NCI-H2081 (cell line): ENCODE results near the gene HS2ST1.
A peak's percentile ranks its signal among the peaks of the same experiment; 100 is the strongest.
"Not testable (repeated sequence)": the region's sequence is repeated elsewhere in the genome, so short reads cannot be mapped to it uniquely, and the experiment has no call there.

ENCODE experiments used
- DNase-seq, 2 experiments: peaks; one replicate each; lab custom pipeline; 2025; lab: John Stamatoyannopoulos, UW

HS2ST1 gene

DNA sequence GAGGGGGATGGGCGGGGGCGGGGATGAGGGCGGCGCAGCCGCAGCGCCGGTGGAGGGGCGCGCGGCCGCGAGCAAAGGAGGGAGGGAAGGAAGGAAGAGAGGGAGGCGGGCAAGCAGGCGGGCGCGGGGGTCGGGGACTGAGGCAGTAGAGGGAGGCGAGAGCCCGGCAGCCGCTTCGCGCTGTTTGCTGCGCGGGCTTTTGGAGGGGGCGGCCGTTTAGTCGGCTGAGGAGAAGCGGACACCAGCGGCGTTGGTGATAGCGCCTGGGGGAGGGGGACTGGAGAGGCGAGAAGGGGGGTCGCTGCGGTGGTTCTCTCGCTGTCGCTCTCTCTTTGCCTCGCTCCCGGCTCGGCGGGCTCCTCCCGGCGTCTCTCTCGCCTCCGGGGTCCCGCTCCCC is at the start of gene HS2ST1:
Gene HS2ST1, plus strand, starts transcription at position 35 of the 397 bp plus-strand sequence.
- DNase-seq: no peak

DNA sequence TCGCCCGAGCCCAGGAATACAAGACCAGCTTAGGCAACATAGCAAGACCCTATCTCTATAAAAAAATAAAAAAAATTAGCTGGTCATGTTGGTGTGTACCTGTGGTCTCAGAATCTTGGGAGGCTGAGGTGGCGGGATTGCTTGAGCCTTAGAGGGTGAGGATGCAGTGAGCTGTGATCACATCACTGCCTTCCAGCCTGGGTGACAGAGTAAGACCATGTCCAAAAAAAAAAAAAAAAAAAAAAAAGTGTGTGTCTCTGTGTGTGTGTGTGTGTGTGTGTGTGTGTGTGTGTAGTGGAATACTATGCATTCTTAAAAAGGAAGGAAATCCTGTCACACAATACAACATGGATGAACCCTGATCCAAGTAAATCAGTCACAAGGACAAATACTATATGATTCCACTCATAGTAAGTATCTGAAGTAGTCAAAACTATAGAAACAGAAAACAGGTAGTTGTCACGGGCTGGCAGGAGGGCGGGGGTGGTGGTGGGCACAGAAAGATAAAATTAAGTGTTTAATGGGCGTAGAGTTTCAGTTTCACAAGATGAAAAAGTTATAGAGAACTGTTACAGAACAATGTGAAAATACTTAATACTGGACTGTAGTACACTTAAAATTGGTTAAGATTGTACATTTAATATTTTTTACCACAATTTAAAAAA is 48.3 kb upstream of the HS2ST1 start:
- DNase-seq: no peak

DNA sequence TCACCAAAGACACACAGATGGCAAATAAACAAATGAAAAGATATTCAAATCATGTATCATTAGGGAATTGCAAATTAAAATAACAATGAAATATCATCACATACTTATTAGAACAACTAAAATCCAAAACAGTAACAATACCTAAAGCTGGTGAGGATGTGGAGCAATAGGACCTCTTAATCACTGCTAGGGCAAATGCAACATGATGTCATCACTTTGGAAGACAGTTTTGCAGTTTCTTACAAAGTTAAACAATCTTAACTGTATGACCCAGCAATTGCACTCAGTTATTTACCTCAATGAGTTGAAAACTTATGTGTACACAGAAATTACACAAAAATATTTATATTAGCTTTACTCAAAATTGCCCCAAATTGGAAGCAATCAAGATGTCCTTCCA is 47.8 kb upstream of the HS2ST1 start:
- DNase-seq: no peak

GRCh38 chr1:86867278-86867677 is 47.2 kb upstream of the HS2ST1 start:
- not testable (repeated sequence) for DNase-seq

DNA sequence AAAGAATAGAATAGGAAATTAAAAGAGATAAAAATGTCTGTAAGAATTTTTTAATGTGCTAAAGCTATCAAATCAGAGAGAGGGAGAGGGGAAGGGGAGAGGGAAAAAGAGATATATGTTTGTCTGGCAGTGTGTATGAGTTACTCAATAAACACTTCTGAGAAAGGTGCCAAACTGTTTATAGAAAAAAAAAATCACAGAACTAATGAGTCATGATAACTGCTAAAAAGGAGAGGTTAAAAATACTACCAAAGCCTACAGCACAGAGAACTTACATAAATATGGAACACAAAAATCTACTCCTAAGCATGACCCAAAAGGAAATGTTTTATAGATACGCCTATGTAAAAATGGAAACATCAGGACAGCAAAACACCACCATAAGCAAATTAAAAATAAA is 46.0 kb upstream of the HS2ST1 start:
- no peak for DNase-seq

GRCh38 chr1:86871001-86871400 is 43.4 kb upstream of the HS2ST1 start:
- no peak for DNase-seq

DNA sequence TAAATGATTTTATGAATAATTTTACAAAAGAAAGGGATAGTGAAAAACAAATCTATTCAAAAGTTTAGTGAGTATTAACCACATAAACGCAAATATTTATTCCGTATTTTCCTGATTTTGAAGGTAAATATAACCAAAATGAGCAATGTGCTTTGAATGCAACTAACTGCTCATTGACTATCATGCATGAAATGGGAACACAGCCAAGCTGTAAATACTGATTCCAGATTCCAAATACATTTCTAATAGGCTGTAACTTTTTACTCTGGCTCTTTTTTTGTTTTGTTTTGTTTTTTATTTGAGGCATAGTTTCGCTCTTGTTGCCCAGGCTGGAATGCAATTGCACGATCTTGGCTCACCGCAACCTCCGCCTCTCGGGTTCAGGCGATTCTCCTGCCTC is 42.3 kb upstream of the HS2ST1 start:
- no peak for DNase-seq

DNA sequence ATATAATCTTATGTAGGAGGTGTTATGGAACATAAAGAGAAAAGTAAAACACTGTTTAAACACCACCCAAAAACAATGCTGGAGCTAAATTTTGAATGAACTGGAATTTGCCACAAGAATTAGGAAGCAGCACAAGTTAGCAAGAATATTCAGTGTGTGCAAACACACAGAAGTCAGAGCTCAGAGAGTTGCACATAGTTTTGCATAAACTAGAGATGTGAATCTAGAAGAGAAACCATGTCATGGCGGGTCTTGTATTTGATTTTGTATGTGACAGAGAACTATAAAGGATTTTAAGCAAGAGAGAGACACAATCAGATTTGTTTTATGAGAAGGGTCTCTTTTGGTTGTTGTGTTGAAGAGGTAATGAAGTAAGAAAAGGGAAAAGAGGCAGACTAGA is 38.7 kb upstream of the HS2ST1 start:
- no peak for DNase-seq

DNA sequence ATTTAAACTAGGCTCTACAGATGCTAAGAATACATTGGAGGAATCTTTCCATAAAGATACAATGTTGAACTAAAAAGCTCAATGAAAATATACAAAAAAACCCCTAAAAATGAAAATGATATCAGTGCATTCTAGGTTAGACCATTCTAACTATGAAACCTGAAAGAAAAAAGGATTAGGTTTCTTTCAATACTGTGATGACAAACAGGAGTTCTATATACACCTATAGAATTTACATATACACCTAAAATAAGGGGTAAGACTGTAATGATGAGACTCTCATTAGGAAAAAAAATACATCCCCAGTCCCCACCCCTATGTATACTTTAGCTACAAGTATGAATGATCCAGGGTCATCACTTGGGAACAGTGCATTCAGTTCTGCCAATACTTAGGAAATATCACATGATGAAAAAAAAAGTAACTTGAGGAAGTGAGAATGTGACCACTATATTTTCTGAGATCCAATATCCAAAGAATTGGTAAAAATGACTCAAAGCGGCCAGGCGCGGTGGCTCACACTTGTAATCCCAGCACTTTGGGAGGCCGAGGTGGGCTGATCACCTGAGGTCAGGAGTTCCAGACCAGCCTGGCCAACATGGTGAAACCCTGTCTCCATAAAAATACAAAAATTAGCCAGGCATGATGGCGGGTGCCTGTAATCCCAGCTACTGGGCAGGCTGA is 26.8 kb upstream of the HS2ST1 start:
- no peak for DNase-seq

DNA sequence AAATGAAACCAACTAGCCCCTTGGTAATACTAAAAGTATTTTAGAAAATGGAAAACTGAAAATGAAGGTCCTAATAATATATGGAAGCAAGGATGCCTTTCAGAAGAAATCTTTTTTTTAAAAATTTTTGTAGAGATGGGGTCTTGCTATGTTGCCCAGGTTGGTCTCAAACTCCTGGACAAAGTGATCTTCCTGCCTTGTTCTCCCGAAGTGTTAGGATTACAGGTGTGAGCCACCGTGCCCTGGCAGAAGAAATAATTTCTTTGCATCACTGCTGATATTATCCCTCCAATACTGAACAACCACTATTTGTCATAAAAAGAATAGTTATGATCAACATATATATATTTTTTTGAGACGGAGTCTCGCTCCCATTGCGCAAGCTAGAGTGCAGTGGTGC is 26.1 kb upstream of the HS2ST1 start:
- DNase-seq: no peak

- not testable (repeated sequence) for DNase-seq
Measured at GRCh38 chr1:86899401-86899800, 15.0 kb upstream of the HS2ST1 start.

DNA sequence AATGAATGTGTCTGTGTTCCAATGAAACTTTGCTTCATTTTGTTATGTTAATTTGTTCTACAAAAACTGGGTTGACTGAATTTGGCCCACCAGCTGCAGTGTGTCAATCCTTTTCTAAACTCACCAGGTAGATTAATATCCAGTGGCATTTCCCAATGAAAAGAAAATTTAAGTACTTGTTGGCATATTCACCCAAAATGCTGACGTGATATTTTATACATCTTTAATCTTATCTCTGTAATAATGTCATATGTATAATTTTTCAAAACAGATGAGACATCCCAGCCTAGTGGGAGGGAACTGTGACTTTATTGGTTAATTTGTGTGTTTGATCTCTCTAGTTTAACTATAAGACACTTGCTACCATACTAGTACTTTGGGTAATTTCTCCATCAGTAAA is 8.6 kb upstream of the HS2ST1 start:
- no peak for DNase-seq

GRCh38 chr1:86906419-86906818 is 8.0 kb upstream of the HS2ST1 start:
- peak in 1 of 2 experiments; percentile 1 for DNase-seq

DNA sequence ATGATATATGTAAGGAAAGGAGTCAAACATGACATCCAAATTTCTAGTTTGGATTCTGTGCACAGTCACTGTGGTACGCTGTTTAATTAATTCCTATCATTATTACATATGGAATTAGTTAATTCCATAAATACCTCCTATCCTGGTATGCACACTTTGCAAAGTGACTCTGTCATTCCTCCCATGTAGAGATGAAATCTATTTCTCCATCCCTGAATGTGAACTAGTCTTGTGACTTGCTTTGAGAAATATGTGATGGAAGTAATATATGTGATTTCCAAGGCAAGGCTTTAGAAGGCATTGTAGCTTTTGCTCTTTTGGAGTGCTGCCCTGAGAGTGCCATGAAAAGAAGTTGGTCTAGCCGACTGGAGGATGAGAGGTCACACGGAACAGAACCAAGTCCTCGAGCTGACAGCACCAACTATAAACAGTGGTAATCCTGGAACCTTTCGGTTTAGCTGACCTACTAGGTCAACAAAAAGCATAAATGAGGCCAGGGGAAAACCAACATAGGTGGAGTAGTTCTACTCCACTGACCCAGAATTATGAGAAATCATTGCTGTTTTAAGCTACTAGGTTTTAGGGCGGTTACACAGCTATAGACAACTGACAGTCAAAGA is 2.0 kb upstream of the HS2ST1 start:
- no peak for DNase-seq

GRCh38 chr1:86913399-86913895 is 988 bp upstream of the HS2ST1 start:
- DNase-seq: peak in 1 of 2 experiments; percentile 3

DNA sequence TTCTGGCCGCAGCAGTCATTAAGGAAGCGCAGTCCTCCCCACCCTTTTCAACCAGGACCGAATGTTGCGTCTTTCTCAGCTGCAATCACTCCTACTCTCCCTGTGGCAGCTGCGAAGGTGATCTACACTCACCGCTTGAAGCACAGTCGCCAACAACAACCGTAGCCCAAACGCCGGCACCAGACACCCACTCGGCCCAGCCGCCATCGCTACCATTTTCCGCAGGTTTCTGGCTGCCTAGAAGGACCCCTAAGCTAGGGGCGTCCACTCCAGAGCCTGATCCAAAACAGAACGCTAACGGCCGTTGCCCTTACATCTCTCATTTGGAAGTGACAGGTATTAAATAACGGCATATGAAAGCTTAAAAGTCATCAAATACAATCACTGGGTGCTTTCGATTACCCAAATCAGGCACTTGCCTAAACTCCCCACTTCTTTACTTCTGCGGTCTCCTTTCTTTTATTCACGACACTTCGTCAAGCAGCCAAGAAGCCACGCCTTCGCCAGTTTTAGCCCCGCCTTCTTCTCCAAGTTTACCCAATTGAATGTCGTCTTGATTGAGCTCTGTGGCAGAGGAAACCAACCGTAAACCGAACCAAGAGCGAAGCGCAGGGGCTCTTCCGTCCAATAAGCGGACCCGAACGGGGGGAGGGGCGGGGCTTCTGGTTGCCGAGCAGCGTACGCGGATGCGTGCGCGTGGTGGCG is 387 bp upstream of the HS2ST1 start, which contains the start of gene SELENOF:
Gene SELENOF, minus strand, starts transcription at position 231 of the 705 bp plus-strand sequence. Its CDS starts 15 bp downstream, at position 216.
- peak; percentile 98 to 99 for DNase-seq

- peak; percentile 33 to 56 for DNase-seq
Measured at GRCh38 chr1:86914998-86915736, 732 bp downstream of the HS2ST1 start.

DNA sequence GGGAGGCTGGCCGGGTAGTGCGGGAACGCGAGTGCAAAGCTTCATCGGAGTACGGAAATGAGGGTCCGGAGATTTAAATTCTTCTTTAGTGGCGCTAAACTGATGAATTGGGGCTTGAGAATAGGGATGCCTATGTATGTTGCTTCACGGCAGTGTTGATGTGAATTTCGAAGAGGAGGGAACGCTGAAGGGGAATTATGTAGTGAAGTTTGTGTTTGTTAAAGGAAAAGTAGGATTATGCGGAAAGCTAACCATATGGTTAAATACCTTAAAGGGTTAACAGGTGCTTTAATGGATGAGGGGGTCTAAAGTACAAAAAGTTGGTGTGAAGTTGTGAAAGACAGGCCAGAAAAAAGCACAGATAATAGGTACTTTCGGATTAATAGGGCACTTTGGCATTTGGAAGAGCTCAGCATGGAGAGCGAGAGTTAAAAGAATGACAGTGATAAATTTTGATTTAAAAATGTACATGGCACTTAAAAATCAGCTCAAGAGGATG is 1.4 kb downstream of the HS2ST1 start:
- no peak for DNase-seq

DNA sequence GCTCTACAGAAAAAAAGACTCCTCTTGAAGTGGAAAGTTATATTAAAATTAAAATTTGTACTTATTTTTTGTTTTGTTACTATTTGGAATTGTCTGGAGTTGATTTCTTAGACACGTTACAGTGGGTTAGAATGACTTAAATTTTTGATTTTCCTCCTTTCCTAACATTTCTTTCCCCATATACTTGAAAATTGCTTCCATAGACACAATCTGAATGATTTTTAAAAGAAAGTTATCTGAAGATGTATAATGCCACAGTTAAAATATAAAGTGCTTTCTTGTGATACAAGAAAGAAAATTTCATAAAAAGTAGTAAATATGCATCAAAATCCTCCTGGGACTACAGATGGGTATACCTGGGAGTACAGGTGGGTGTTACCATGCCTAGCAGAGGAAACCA is 2.3 kb downstream of the HS2ST1 start:
- no peak for DNase-seq

GRCh38 chr1:86922445-86922844 is 8.0 kb downstream of the HS2ST1 start:
- no peak for DNase-seq

DNA sequence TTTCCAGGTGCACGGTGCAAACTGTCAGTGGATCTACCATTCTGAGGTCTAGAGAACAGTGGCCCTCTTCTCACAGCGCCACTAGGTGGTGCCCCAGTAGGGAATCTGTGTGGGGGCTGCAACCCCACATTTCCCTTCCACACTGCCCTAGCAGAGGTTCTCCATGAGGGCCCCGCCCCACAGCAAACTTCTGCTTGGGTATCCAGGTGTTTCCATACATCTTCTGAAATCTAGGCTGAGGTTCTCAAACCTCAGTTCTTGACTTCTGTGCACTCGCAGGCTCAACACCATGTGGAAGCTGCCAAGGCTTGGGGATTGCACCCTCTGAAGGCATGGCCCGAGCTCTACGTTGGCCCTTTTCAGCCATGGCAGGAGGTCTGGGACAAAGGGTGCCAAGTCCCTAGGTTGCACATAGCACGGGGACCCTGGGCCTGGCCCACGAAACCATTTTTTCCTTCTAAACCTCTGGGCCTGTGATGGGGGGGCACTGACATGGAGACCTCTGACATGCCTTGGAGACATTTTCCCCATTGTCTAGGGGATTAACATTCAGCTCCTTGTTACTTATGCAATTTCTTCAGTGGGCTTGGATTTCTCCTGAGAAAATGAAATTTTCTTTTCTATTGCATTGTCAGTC is 10.0 kb downstream of the HS2ST1 start:
- DNase-seq: no peak
